Measurements from ENCODE around the gene CATSPER3.

CATSPER3 gene

GRCh38 chr5:134967607-134968006, at the start of gene CATSPER3:
Gene CATSPER3 (plus strand): TSS chr5:134967907. CDS start chr5:134967992, 85 bp downstream.
- DNase-seq = no peak

- no peak for DNase-seq
Observed at GRCh38 chr5:134918861-134919260, 48.8 kb upstream of the CATSPER3 start.

- peak; percentile 47 for DNase-seq
Observed at GRCh38 chr5:134920848-134921575, 46.7 kb upstream of the CATSPER3 start.

- DNase-seq = no peak
Observed at GRCh38 chr5:134932508-134932907, 35.2 kb upstream of the CATSPER3 start.

DNA sequence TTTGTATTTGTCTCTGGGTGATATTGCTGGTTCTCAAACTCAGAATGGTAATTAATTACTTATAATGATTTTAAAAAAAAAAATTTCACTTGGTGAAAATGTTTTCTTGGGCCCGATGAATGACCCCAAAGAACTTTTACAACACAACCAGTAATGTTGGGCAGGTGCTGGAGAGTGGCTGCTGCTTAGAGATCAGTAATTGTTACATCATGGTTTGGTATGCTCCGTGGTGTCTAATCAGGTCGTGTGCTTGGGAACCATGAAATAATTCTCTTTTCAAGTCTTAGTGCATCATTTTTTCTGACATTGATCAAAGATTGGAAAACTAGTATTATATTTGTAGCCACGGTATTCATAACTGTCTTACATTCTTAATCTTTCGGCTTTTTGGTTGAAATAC, 33.5 kb upstream of the CATSPER3 start:
- no peak for DNase-seq

- no peak for DNase-seq
Observed at GRCh38 chr5:134935711-134936602, 31.8 kb upstream of the CATSPER3 start.

DNA sequence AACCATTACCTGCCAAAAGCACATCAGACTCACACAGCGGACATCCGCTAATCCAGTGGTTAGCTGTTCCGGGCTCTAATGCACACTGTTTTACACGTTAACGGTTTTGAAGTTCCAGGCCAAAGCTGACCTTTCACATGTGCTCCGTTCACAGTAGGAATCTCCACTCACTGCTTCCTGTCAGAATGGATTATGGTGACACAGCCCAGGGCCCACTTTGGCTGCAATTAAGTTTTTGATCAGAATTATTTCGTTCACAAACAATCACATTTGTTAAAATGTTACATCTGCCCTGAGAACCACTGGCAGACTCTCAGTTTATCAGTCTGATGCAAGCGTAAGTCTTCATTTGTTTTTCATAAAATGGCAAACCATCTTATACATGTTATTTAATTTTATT, 30.2 kb upstream of the CATSPER3 start:
- no peak for DNase-seq

DNA sequence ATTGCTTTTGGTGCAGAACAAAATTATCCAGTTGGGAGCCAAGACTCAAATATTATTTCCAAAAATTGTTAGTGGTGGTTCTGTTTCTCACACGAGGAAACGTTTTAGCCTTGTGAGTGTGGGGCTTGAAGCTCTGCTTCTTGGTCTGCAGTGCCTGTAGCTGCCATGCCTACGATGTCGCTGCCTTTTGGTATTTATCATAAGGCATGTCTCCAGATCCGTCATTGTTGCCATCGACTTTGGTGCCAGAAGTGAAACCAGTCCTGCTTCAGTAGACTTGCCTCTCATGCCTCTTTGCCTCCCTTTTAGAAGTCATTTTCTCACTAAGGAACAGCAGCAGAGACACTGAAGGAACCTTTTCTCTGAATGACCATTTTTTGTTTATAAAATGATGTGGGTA, 29.7 kb upstream of the CATSPER3 start:
- no peak for DNase-seq

DNA sequence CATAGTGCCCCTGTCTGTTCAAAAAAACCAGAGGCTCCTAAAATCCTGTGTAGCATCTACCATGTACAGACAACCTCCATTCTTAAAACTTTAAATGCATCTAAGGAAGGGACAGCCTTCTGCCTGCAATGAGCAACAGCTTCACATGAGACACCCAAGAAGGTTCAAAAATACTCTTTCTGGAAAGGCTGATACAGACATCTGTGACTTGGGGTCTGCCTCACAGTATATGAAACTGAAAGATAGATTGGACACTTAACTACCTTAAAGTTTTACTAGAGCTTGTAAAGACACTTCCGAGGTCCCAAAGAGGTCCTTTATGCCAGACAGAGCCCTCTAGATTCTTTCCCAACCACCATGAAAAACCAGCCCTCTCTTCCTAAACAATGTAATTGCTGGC, 28.2 kb upstream of the CATSPER3 start:
- DNase-seq = no peak

DNA sequence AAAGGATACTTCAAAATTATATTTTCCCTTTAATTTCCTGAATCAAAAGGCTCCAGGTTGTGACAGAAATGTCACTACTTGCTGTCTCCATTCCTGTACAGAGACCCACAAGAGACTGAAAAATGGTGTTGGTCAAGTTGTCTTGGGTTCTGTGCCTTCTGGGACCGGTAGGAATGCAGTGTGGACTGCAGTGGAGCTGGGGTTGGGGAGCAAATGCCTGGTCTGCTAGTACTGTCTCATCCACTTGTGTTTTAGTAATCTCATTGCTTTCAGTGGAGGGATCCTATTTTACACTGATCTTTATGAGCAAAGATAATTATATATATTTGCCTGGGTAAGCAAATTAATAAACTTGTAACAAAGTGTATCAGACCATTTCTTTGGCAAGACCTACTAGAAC, 24.2 kb upstream of the CATSPER3 start:
- no peak for DNase-seq

GRCh38 chr5:134944630-134945029, 23.1 kb upstream of the CATSPER3 start:
- DNase-seq = no peak

DNA sequence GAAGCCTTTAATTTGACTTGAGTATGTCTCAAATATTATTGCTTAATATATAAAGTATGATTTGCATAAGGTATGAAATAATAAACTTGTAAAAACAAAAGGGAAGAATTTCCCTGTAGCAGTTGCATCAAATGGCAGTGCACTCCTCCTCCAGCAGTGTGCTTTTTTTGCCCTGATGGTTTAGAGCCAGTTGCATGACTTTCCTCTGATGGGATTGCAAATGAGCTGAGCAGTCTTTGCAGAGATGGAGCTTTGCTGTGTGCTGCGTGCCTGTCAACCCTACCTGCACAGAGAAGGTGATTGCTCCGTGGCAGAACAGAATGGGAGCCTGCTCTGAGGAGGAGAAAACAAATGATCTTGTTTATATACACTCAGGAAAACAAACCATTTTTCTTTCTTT, 22.7 kb upstream of the CATSPER3 start:
- no peak for DNase-seq

GRCh38 chr5:134948911-134949310, 18.8 kb upstream of the CATSPER3 start:
- DNase-seq = no peak

- DNase-seq = no peak
Observed at GRCh38 chr5:134949316-134949715, 18.4 kb upstream of the CATSPER3 start.

DNA sequence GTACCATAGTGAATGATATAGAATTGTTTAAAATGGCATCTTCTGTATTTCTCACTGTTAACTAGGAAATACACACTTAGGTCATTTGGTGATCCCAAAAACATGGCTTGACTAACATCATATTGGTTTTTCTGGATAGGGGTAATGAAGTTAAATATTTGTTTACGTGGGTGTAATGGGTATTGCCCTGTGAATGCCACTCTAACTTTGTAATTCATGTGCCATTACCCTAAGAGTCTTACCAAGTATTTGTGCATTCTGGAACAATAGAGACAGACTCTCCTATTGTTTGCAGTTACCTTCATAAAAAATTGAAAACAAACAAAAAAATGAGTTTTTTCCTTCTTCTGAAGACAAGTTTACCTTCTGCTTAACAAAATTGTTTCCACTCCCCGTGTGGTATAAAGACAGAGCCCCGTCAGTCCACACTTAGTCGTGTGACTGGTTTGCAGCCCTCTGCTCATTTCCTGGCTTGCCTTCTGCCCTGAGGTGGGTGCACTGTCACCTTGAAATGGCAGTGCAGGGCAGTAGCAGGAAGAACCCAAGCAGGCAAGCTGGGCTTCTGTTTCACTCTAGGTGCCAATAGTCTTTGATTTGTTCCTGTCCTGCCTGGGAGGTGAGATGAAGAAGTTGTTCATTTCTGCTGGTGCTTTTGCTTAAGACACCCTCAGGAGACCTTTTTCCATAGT, 9.6 kb upstream of the CATSPER3 start:
- DNase-seq = no peak

GRCh38 chr5:134958755-134959154, 9.0 kb upstream of the CATSPER3 start:
- DNase-seq = no peak

DNA sequence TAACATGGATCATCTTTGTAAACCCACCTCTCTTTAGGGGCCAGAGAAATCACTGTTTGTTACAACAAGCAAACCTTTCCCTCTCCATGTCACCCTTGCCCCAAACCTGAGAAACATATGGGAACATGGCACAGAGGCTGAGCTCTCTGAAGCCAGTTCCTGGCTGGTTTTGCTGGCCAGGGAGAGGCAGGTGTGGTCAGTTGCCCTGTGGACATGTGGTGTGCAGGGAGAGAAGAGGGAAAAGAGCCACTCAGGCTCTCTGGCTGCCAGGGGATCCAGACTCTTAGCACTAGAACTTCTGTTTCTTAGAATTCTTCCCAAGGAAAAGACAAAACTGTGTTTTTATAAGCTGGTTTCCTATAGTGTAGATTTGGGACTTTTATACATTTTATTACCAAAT, 4.6 kb upstream of the CATSPER3 start:
- DNase-seq = no peak

DNA sequence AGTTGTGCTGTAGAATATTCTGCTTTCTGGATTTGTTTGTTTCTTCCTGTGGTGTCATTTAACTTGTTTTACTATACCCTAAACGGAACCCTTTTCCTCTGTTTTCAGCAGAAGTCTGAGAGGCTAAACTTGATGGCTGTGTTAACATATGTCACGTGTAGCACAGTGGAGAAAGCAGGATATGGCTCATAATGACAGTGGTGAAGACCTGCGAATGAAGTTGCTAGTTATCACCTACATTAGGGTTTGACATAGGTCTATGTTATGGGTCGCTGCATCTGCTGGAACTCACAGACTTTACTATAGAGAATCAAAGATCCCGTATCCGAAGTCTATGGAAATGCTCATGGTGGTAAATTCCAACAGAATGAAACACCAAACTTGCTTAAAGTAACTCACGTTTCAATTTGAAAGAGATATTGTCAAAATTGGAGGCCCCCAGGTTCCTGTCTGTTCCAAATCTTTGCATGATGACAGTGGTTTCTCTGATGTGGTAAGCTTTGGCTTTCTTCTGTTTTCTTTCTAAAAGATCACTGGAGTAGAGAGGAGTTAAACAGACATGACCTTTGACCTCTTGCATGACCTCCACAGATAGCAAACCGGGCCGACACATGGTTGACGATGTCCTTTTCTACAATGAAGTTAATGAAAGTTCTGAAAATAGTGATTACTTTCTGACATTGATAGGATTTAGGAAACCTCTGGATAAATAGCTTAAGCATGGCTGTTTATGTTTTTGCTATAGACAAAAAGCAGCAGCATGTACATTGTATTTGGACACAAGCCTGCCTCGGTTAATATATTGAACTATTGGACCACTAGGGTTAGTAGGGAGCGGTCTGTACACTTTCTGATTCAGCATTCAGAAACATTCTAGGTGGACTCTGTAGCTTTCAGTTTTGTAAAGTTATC, 3.1 kb upstream of the CATSPER3 start:
- no peak for DNase-seq

- no peak for DNase-seq
Observed at GRCh38 chr5:134965271-134965825, 2.4 kb upstream of the CATSPER3 start.

DNA sequence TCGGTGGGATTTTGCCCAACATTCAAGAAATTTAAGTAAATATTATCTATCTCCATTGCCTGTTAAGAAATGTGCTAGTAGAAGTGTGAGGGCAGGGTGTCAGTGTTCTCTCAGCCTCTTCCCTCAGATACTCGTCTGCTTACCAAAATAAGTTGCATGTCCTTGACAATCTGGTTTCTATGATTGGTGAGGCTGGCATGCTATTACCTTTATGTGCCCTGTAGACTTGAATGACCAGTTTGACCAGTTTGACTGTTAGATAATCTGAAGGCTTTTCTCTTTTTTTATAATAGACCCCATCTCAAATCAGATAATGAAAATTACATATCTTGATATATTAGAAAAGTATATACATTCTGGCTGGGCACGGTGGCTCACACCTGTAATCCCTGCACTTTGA, 348 bp downstream of the CATSPER3 start:
- DNase-seq = no peak

DNA sequence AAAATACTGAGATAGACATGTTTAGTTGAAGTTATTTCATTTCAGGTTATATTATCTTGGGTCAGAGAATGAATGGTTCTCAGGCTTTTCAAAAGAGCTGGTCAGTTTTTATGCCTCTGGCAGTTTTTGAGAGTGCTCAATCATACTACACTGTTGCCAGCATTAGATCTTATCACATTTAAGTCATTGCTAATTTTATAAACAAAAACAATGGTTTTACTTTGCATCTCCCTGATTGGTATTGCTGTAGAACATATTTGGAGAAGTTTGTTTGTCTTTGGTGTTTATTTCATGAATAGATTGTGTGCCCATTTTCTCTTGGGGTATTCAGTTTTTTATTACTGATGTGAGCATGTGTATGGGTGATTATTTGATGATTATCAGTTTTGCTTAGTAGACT, 1.5 kb downstream of the CATSPER3 start:
- no peak for DNase-seq

- DNase-seq = no peak
Observed at GRCh38 chr5:134975078-134975715, 7.5 kb downstream of the CATSPER3 start.
